Fibroblast of lung (primary cell): ENCODE results near the gene IGF1R.

Experiments used
- EZH2 ChIP-seq: IDR thresholded peaks from 2 replicates; pipeline ENCODE4 v1.5.1; 2012; ENCODE audit warnings: low read length, control low read depth, mild to moderate bottlenecking; ENCODE audit errors: missing control alignments
- TF ChIP-seq, protein P1 (sequence below), 2 donors: IDR thresholded peaks in 1 of 2; conservative IDR thresholded peaks in 1 of 2; 1 replicate in 1 of 2; 2 replicates in 1 of 2; pipeline ENCODE4 v1.5.1; 2011 to 2012; ENCODE audit warnings: low read length in 2 of 2, control low read depth in 1 of 2, inconsistent platforms in 1 of 2, low read depth in 1 of 2, mild to moderate bottlenecking in 1 of 2

DNA sequence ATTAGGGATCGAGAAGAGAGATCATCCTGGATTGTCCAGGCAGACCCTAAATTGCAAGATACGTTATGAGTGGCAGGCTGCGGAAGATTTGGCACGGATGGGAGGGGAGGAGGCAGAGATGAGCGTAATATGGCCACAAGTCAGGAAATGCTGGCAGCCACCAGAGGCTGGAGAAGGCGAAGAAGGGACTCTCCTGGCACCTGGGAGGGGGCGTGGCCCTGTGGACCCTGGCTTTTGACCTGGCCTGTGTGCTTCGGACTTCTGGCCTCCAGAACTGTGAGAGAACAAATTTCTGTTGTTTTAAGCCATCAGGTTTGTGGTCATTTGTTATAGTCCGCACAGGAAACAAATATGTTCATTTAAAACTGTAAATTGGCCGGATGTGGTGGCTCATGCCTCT, 31.9 kb upstream of the IGF1R start:
- TF ChIP-seq, protein P1, sequence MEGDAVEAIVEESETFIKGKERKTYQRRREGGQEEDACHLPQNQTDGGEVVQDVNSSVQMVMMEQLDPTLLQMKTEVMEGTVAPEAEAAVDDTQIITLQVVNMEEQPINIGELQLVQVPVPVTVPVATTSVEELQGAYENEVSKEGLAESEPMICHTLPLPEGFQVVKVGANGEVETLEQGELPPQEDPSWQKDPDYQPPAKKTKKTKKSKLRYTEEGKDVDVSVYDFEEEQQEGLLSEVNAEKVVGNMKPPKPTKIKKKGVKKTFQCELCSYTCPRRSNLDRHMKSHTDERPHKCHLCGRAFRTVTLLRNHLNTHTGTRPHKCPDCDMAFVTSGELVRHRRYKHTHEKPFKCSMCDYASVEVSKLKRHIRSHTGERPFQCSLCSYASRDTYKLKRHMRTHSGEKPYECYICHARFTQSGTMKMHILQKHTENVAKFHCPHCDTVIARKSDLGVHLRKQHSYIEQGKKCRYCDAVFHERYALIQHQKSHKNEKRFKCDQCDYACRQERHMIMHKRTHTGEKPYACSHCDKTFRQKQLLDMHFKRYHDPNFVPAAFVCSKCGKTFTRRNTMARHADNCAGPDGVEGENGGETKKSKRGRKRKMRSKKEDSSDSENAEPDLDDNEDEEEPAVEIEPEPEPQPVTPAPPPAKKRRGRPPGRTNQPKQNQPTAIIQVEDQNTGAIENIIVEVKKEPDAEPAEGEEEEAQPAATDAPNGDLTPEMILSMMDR (conservative IDR thresholded peaks at IDR 0.05 in 1 of 2, IDR thresholded peaks at IDR 0.05 in 1 of 2; ENCODE audit: low read depth in 1 of 2, low read length in 2 of 2): no peak
- TF ChIP-seq EZH2: no peak
